ENCODE results near the gene MFAP2. TPM values are rescaled to one million over a fixed set of nuclear protein-coding genes. Genes with fewer than 3 reads are reported as not detected.
"Not testable (repeated sequence)": the region's sequence is repeated elsewhere in the genome, so short reads cannot be mapped to it uniquely, and the experiment has no call there.

The MFAP2 gene
- total RNA-seq, 1 donor from 2014 or later = not detected

- intact Hi-C loops (cut with micrococcal nuclease) = not testable (repeated sequence)
Observed at GRCh38 chr1:16964169-16964568, 16.3 kb downstream of the MFAP2 start.

- intact Hi-C loops (cut with micrococcal nuclease) = no loop called here
Observed at GRCh38 chr1:16961297-16962133, 18.9 kb downstream of the MFAP2 start.

GRCh38 chr1:16960560-16961296 is 19.7 kb downstream of the MFAP2 start:
- intact Hi-C loops (cut with micrococcal nuclease) = no loop called here

GRCh38 chr1:16958475-16958874 is 21.9 kb downstream of the MFAP2 start:
- intact Hi-C loops (cut with micrococcal nuclease) = no loop called here

- intact Hi-C loops (cut with micrococcal nuclease) = no loop called here
Observed at GRCh38 chr1:16957731-16958130, 22.7 kb downstream of the MFAP2 start.

- intact Hi-C loops (cut with micrococcal nuclease) = no loop called here
Observed at GRCh38 chr1:16956775-16957174, 23.6 kb downstream of the MFAP2 start.

GRCh38 chr1:16955186-16955585 is 25.2 kb downstream of the MFAP2 start:
- intact Hi-C loops (cut with micrococcal nuclease) = no loop called here

- intact Hi-C loops (cut with micrococcal nuclease) = no loop called here
Observed at GRCh38 chr1:16954579-16954978, 25.8 kb downstream of the MFAP2 start.

GRCh38 chr1:16952376-16952775 is 28.0 kb downstream of the MFAP2 start:
- intact Hi-C loops (cut with micrococcal nuclease) = not testable (repeated sequence)

- intact Hi-C loops (cut with micrococcal nuclease) = not testable (repeated sequence)
Observed at GRCh38 chr1:16949026-16949425, 31.4 kb downstream of the MFAP2 start.

GRCh38 chr1:16948282-16948891 is 32.0 kb downstream of the MFAP2 start:
- intact Hi-C loops (cut with micrococcal nuclease) = not testable (repeated sequence)

GRCh38 chr1:16946646-16947045 is 33.8 kb downstream of the MFAP2 start:
- intact Hi-C loops (cut with micrococcal nuclease) = no loop called here

GRCh38 chr1:16946185-16946584 is 34.2 kb downstream of the MFAP2 start:
- intact Hi-C loops (cut with micrococcal nuclease) = not testable (repeated sequence)

GRCh38 chr1:16945512-16945911 is 34.9 kb downstream of the MFAP2 start:
- intact Hi-C loops (cut with micrococcal nuclease) = not testable (repeated sequence)

- intact Hi-C loops (cut with micrococcal nuclease) = no loop called here
Observed at GRCh38 chr1:16944038-16944437, 36.4 kb downstream of the MFAP2 start.

- intact Hi-C loops (cut with micrococcal nuclease) = not testable (repeated sequence)
Observed at GRCh38 chr1:16939386-16940180, 40.8 kb downstream of the MFAP2 start.

- intact Hi-C loops (cut with micrococcal nuclease) = no loop called here
Observed at GRCh38 chr1:16938351-16939321, 41.8 kb downstream of the MFAP2 start.

- intact Hi-C loops (cut with micrococcal nuclease) = not testable (repeated sequence)
Observed at GRCh38 chr1:16936580-16936979, 43.8 kb downstream of the MFAP2 start.

GRCh38 chr1:16933945-16934344 is 46.5 kb downstream of the MFAP2 start:
- intact Hi-C loops (cut with micrococcal nuclease) = not testable (repeated sequence)

Data from T-helper 2 cell treated with Interferon-gamma antibody and Interleukin-4, amounts not matched to agents 100 ng/mL and 5 ng/mL, for 36 hours (primary cell).